ENCODE measurements around the gene PRKD1. TPM values are rescaled to one million over a fixed set of nuclear protein-coding genes. Genes with fewer than 3 reads are reported as not detected.

PRKD1 gene
- total RNA-seq, 2 donors from 2014 or later: 12.0 to 12.6 TPM

- Mint-ChIP-seq H3K4me3 (no peak overlapping the region), H3K4me1 (peaks cover 4% of the 10 kb centered on the region), H3K9me3 (no peaks in the 10 kb centered on the region), H3K27me3 (ENCODE audit: insufficient read depth) (no peaks in the 10 kb centered on the region), H3K27ac (no peak overlapping the region), H3K36me3 (ENCODE audit: low read depth) (no peaks in the 10 kb centered on the region)
- no peaks in the 10 kb centered on the region for H3K36me3 ChIP-seq (ENCODE audit: control insufficient read depth, insufficient read depth, low read length)
- H3K9ac ChIP-seq (ENCODE audit: extremely low read depth, low read length, poor library complexity, severe bottlenecking): no peak overlapping the region
- H3K4me3 ChIP-seq (ENCODE audit: low read length): no peak overlapping the region
- no peak for DNase-seq
- H3K27me3 ChIP-seq (ENCODE audit: control insufficient read depth, insufficient read depth, low read length, poor library complexity, severe bottlenecking): no peaks in the 10 kb centered on the region
- H3K9me3 ChIP-seq (ENCODE audit: control insufficient read depth, low read length): no peaks in the 10 kb centered on the region
- no peak overlapping the region for H3K27ac ChIP-seq (ENCODE audit: low read depth, low read length)
- H3K4me1 ChIP-seq (ENCODE audit: control insufficient read depth, insufficient read depth, low read length): peaks cover 5% of the 10 kb centered on the region
- WGBS, 2 experiments (ENCODE audit: insufficient coverage in 1 of 2, insufficient read length in 1 of 2): 92 to 99% methylated on average over 3 of the region's 3 CpGs
- TF ChIP-seq, protein P1, sequence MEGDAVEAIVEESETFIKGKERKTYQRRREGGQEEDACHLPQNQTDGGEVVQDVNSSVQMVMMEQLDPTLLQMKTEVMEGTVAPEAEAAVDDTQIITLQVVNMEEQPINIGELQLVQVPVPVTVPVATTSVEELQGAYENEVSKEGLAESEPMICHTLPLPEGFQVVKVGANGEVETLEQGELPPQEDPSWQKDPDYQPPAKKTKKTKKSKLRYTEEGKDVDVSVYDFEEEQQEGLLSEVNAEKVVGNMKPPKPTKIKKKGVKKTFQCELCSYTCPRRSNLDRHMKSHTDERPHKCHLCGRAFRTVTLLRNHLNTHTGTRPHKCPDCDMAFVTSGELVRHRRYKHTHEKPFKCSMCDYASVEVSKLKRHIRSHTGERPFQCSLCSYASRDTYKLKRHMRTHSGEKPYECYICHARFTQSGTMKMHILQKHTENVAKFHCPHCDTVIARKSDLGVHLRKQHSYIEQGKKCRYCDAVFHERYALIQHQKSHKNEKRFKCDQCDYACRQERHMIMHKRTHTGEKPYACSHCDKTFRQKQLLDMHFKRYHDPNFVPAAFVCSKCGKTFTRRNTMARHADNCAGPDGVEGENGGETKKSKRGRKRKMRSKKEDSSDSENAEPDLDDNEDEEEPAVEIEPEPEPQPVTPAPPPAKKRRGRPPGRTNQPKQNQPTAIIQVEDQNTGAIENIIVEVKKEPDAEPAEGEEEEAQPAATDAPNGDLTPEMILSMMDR (conservative IDR thresholded peaks at IDR 0.05): no peak
Measured at GRCh38 chr14:29745863-29746262, 181.8 kb downstream of the PRKD1 start.

- no peak for DNase-seq
- Histone ChIP-seq H3K9ac (ENCODE audit: extremely low read depth, low read length, poor library complexity, severe bottlenecking) (no peak overlapping the region), H3K36me3 (ENCODE audit: control insufficient read depth, insufficient read depth, low read length) (no peaks in the 10 kb centered on the region), H3K27me3 (ENCODE audit: control insufficient read depth, insufficient read depth, low read length, poor library complexity, severe bottlenecking) (no peaks in the 10 kb centered on the region), H3K27ac (ENCODE audit: low read depth, low read length) (no peak overlapping the region), H3K4me1 (ENCODE audit: control insufficient read depth, insufficient read depth, low read length) (no peaks in the 10 kb centered on the region), H3K4me3 (ENCODE audit: low read length) (no peak overlapping the region), H3K9me3 (ENCODE audit: control insufficient read depth, low read length) (no peaks in the 10 kb centered on the region)
- Mint-ChIP-seq H3K27ac (no peak overlapping the region), H3K9me3 (no peaks in the 10 kb centered on the region), H3K4me1 (no peaks in the 10 kb centered on the region), H3K4me3 (no peak overlapping the region), H3K36me3 (ENCODE audit: low read depth) (no peaks in the 10 kb centered on the region), H3K27me3 (ENCODE audit: insufficient read depth) (no peaks in the 10 kb centered on the region)
- 91 to 96% methylated on average over 3 of the region's 3 CpGs for WGBS, 2 experiments (ENCODE audit: insufficient coverage in 1 of 2, insufficient read length in 1 of 2)
- TF ChIP-seq, protein P1 (conservative IDR thresholded peaks at IDR 0.05): no peak
Measured at GRCh38 chr14:29743531-29743930, 184.1 kb downstream of the PRKD1 start.

DNA sequence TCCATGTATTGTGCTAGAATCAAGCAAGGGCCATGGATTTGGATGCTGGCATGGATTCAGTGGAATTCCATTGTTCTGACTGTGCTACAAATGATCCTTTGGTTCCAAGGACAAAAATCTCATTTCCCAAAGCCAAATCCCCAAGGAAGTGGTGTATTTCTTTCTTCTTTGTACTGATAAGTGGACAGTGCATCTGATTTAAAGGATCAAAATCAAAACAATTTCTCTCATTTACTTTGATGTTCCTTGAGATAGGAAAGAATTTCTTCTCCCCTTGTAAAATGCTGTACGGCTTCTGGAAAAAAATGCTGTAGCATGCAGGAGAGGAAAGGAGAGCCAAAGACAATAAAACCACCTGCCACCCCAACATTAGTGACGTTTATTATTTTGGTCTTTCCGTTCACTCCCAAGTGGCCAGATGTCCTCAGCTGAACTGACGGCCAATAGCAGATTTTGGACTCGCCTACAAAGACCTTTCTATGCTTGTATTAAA is 185.7 kb downstream of the PRKD1 start:
- Histone ChIP-seq H3K27me3 (ENCODE audit: control insufficient read depth, insufficient read depth, low read length, poor library complexity, severe bottlenecking) (no peaks in the 10 kb centered on the region), H3K9me3 (ENCODE audit: control insufficient read depth, low read length) (no peaks in the 10 kb centered on the region), H3K9ac (ENCODE audit: extremely low read depth, low read length, poor library complexity, severe bottlenecking) (no peak overlapping the region), H3K4me1 (ENCODE audit: control insufficient read depth, insufficient read depth, low read length) (no peaks in the 10 kb centered on the region), H3K36me3 (ENCODE audit: control insufficient read depth, insufficient read depth, low read length) (no peaks in the 10 kb centered on the region), H3K27ac (ENCODE audit: low read depth, low read length) (no peak overlapping the region), H3K4me3 (ENCODE audit: low read length) (no peak overlapping the region)
- WGBS, 2 experiments (ENCODE audit: insufficient coverage in 1 of 2, insufficient read length in 1 of 2): 96% methylated on average over 3 to 5 of the region's 5 CpGs
- Mint-ChIP-seq H3K27ac (no peak overlapping the region), H3K4me1 (no peaks in the 10 kb centered on the region), H3K9me3 (no peaks in the 10 kb centered on the region), H3K4me3 (no peak overlapping the region), H3K36me3 (ENCODE audit: low read depth) (no peaks in the 10 kb centered on the region), H3K27me3 (ENCODE audit: insufficient read depth) (no peaks in the 10 kb centered on the region)
- TF ChIP-seq, protein P1 (conservative IDR thresholded peaks at IDR 0.05): no peak
- DNase-seq: no peak
